ENCODE data around the gene DUSP16. TPM values are rescaled to one million over a fixed set of nuclear protein-coding genes. Genes with fewer than 3 reads are reported as not detected.

The DUSP16 gene
- total and polyA plus RNA-seq, 2 experiments from 2014 or later = 11.7 to 59.4 TPM

DNA sequence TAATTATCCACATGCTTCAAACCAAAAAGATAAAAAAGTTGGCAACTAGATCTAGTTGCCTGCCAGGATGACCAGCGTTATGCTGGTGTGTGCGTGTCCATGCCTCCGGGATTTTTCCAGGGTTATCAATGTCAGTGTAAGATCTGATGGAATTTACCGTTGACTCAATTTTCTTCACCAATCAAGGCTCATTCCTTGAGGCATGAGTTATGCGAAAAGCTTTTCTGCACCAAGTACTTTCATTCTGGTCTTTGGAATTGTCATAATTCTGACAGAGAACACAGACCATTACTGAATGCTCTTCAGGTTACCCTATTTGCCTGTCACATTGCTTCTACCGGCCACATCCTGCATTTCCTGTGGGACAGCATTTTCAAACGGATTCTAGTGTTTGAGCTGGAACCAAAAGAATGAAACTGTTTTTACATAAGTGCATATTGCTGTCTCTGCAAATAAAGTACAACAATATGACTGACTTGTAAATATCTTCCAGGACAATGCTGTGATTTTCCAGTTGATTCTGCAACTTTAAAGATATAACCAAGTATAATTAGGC is 91.8 kb downstream of the DUSP16 start:
- Histone ChIP-seq H3K4me2 (no peak overlapping the region), H2AFZ (no peak overlapping the region), H3K9me2 (ENCODE audit: insufficient read depth) (no peaks in the 10 kb centered on the region), H3K4me1 (ENCODE audit: insufficient read depth) (peaks cover 8% of the 10 kb centered on the region), H3K27ac (ENCODE audit: low read depth) (no peak overlapping the region; the same call in 1 of the 2 replicates), H4K20me1 (replicated peaks; ENCODE audit: insufficient read depth) (peaks cover 12% of the 10 kb centered on the region; the same call in 1 of the 2 replicates), H3F3A (replicated peaks; ENCODE audit: low read depth) (0 out of 2 replicates have a peak, but pooled peaks cover 4% of the 10 kb centered on the region), H3K27me3 (ENCODE audit: insufficient read depth) (no peaks in the 10 kb centered on the region), H3K79me2 (replicated peaks; ENCODE audit: insufficient read depth) (0 out of 2 replicates have a peak, but pooled peaks cover 4% of the 10 kb centered on the region), H3K36me3 (ENCODE audit: insufficient read depth) (peaks cover 1% of the 10 kb centered on the region; the same call in 1 of the 2 replicates), H3K4me3 (no peak overlapping the region)
- Mint-ChIP-seq H3K27me3 (ENCODE audit: insufficient read depth, low read depth, poor library complexity) (no peaks in the 10 kb centered on the region), H3K27ac (no peak overlapping the region), H3K9me3 (peaks cover 24% of the 10 kb centered on the region), H3K4me3 (no peak overlapping the region), H3K36me3 (ENCODE audit: low read depth) (peaks cover 50% of the 10 kb centered on the region), H3K4me1 (peaks cover 10% of the 10 kb centered on the region)
- no peak for ATAC-seq
- DNase-seq (ENCODE audit: low spot score) = no peak
- TF ChIP-seq POLR2AphosphoS5 (IDR thresholded peaks at IDR 0.05; ENCODE audit: low read depth) = no peak
- no peak for TF ChIP-seq CREB1 (CRISPR knock-in tag; IDR thresholded peaks at IDR 0.05; ENCODE audit: low read depth)
- TF ChIP-seq, protein P1, sequence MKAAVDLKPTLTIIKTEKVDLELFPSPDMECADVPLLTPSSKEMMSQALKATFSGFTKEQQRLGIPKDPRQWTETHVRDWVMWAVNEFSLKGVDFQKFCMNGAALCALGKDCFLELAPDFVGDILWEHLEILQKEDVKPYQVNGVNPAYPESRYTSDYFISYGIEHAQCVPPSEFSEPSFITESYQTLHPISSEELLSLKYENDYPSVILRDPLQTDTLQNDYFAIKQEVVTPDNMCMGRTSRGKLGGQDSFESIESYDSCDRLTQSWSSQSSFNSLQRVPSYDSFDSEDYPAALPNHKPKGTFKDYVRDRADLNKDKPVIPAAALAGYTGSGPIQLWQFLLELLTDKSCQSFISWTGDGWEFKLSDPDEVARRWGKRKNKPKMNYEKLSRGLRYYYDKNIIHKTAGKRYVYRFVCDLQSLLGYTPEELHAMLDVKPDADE (IDR thresholded peaks at IDR 0.05) = no peak
- no peak for TF ChIP-seq EZH2 (IDR thresholded peaks at IDR 0.05; ENCODE audit: low read depth, unreplicated experiment)
- TF ChIP-seq ZNF331 (CRISPR knock-in tag; IDR thresholded peaks at IDR 0.05; ENCODE audit: low read depth) = no peak
- TF ChIP-seq, protein P2, sequence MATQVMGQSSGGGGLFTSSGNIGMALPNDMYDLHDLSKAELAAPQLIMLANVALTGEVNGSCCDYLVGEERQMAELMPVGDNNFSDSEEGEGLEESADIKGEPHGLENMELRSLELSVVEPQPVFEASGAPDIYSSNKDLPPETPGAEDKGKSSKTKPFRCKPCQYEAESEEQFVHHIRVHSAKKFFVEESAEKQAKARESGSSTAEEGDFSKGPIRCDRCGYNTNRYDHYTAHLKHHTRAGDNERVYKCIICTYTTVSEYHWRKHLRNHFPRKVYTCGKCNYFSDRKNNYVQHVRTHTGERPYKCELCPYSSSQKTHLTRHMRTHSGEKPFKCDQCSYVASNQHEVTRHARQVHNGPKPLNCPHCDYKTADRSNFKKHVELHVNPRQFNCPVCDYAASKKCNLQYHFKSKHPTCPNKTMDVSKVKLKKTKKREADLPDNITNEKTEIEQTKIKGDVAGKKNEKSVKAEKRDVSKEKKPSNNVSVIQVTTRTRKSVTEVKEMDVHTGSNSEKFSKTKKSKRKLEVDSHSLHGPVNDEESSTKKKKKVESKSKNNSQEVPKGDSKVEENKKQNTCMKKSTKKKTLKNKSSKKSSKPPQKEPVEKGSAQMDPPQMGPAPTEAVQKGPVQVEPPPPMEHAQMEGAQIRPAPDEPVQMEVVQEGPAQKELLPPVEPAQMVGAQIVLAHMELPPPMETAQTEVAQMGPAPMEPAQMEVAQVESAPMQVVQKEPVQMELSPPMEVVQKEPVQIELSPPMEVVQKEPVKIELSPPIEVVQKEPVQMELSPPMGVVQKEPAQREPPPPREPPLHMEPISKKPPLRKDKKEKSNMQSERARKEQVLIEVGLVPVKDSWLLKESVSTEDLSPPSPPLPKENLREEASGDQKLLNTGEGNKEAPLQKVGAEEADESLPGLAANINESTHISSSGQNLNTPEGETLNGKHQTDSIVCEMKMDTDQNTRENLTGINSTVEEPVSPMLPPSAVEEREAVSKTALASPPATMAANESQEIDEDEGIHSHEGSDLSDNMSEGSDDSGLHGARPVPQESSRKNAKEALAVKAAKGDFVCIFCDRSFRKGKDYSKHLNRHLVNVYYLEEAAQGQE (IDR thresholded peaks at IDR 0.05; ENCODE audit: unreplicated experiment) = no peak
- no peak for TF ChIP-seq NANOG (IDR thresholded peaks at IDR 0.05; ENCODE audit: borderline replicate concordance)
- TF ChIP-seq JUNB (IDR thresholded peaks at IDR 0.05; ENCODE audit: unreplicated experiment) = no peak
- TF ChIP-seq EZH2phosphoT487 (IDR thresholded peaks at IDR 0.05; ENCODE audit: unreplicated experiment) = no peak
- TF ChIP-seq, protein P3, sequence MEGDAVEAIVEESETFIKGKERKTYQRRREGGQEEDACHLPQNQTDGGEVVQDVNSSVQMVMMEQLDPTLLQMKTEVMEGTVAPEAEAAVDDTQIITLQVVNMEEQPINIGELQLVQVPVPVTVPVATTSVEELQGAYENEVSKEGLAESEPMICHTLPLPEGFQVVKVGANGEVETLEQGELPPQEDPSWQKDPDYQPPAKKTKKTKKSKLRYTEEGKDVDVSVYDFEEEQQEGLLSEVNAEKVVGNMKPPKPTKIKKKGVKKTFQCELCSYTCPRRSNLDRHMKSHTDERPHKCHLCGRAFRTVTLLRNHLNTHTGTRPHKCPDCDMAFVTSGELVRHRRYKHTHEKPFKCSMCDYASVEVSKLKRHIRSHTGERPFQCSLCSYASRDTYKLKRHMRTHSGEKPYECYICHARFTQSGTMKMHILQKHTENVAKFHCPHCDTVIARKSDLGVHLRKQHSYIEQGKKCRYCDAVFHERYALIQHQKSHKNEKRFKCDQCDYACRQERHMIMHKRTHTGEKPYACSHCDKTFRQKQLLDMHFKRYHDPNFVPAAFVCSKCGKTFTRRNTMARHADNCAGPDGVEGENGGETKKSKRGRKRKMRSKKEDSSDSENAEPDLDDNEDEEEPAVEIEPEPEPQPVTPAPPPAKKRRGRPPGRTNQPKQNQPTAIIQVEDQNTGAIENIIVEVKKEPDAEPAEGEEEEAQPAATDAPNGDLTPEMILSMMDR (conservative IDR thresholded peaks at IDR 0.05; ENCODE audit: low read depth in 2 of 2) = no peak
- TF ChIP-seq ZNF114 (CRISPR knock-in tag; IDR thresholded peaks at IDR 0.05) = no peak
- TF ChIP-seq STAT1 (IDR thresholded peaks at IDR 0.05; ENCODE audit: unreplicated experiment) = no peak
- TF ChIP-seq ZNF462 (CRISPR knock-in tag; IDR thresholded peaks at IDR 0.05) = no peak

Measured in GM23338 (cell line).